PFSK-1 (cell line): ENCODE measurements around the gene SCO1.

Experiments used
- FOXP2 ChIP-seq: optimal IDR thresholded peaks from 2 replicates; pipeline ENCODE3; 2011; ENCODE audit warnings: borderline replicate concordance, control low read depth, inconsistent platforms; ENCODE audit not compliant: insufficient read depth; ENCODE audit errors: extremely low read length, extremely low read depth
- POLR2AphosphoS5 ChIP-seq: IDR thresholded peaks from 2 replicates; pipeline ENCODE4 v1.6.1; 2012; ENCODE audit warnings: low read depth, mild to moderate bottlenecking, control low read depth, low read length, moderate library complexity
- SIN3A ChIP-seq: IDR thresholded peaks from 2 replicates; pipeline ENCODE4 v1.6.1; 2012; ENCODE audit warnings: mild to moderate bottlenecking, low read length, moderate library complexity, borderline replicate concordance; ENCODE audit not compliant: insufficient read depth
- TAF1 ChIP-seq: IDR thresholded peaks from 2 replicates; pipeline ENCODE4 v1.6.1; 2012; ENCODE audit warnings: low read length, control low read depth, borderline replicate concordance; ENCODE audit not compliant: insufficient read depth
- TF ChIP-seq, protein P1 (sequence below), 2 experiments: IDR thresholded peaks; 2 replicates each; pipeline versions ENCODE4 v1.6.1 to v1.8.0; 2011 to 2012; ENCODE audit warnings: low read depth in 2 of 2, low read length in 2 of 2, control low read depth in 1 of 2, inconsistent platforms in 1 of 2, mild to moderate bottlenecking in 1 of 2, moderate library complexity in 1 of 2; ENCODE audit not compliant: insufficient read depth in 1 of 2

DNA sequence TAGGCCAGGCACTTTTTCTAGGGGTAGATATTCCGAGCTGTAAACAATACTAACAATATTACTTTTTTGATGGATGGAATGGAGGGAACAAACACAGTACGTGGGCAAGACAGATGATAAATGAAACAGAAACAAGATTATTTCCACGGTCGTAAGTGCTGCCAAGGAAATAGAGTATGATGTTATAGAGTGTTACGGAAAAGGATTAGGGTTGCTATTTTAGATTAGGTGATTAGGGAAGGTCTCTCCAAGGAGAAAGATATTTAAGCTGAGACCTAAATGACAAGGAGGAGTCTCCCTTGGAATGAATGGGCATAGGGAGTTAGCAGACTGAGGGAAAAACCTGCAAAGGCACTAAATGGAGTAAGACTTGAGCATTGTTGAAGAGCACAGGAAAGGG is 8.4 kb upstream of the SCO1 start:
- TF ChIP-seq POLR2AphosphoS5 (no peak), TAF1 (no peak), SIN3A (no peak), FOXP2 (no peak)
- TF ChIP-seq, protein P1, sequence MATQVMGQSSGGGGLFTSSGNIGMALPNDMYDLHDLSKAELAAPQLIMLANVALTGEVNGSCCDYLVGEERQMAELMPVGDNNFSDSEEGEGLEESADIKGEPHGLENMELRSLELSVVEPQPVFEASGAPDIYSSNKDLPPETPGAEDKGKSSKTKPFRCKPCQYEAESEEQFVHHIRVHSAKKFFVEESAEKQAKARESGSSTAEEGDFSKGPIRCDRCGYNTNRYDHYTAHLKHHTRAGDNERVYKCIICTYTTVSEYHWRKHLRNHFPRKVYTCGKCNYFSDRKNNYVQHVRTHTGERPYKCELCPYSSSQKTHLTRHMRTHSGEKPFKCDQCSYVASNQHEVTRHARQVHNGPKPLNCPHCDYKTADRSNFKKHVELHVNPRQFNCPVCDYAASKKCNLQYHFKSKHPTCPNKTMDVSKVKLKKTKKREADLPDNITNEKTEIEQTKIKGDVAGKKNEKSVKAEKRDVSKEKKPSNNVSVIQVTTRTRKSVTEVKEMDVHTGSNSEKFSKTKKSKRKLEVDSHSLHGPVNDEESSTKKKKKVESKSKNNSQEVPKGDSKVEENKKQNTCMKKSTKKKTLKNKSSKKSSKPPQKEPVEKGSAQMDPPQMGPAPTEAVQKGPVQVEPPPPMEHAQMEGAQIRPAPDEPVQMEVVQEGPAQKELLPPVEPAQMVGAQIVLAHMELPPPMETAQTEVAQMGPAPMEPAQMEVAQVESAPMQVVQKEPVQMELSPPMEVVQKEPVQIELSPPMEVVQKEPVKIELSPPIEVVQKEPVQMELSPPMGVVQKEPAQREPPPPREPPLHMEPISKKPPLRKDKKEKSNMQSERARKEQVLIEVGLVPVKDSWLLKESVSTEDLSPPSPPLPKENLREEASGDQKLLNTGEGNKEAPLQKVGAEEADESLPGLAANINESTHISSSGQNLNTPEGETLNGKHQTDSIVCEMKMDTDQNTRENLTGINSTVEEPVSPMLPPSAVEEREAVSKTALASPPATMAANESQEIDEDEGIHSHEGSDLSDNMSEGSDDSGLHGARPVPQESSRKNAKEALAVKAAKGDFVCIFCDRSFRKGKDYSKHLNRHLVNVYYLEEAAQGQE (IDR thresholded peaks at IDR 0.05; ENCODE audit: insufficient read depth in 1 of 2, low read depth in 2 of 2, low read length in 2 of 2): no peak
